Right lobe of liver (tissue), 6 donors: Measurements from ENCODE around the gene HOXD9. TPM values are rescaled to one million over a fixed set of nuclear protein-coding genes. Genes with fewer than 3 reads are reported as not detected.
A peak's percentile ranks its signal among the peaks of the same experiment; 100 is the strongest.

Source experiments
- ATAC-seq, 4 donors: fragments of 200-7000 bp; cut with Tn5 transposase; one replicate each; pipeline ENCODE4 v1.9.1; 2020; ENCODE audit warnings: mild to moderate bottlenecking in 4 of 4, moderate library complexity in 4 of 4
- DNase-seq, 3 donors: peaks; one replicate each; pipeline ENCODE4 v3.0.0-alpha.2; 2020
- H3K27ac ChIP-seq, 3 donors: fragments of 200-600 bp; one replicate each; pipeline ENCODE4 v1.8.0; 2022
- H3K27me3 ChIP-seq, 2 donors: fragments of 200-600 bp; one replicate each; pipeline ENCODE4 v1.8.0; 2022
- H3K36me3 ChIP-seq, 4 donors: fragments of 200-600 bp; sonication (generic) in 1 of 4; one replicate each; pipeline versions ENCODE4 v1.5.1 to v1.8.0; 2017 to 2022; ENCODE audit warnings: control low read depth in 1 of 4
- H3K4me1 ChIP-seq, 4 donors: fragments of 200-600 bp; sonication (generic) in 1 of 4; one replicate each; pipeline versions ENCODE4 v1.5.1 to v1.8.0; 2017 to 2022; ENCODE audit warnings: control low read depth in 1 of 4
- H3K4me3 ChIP-seq, 3 donors: fragments of 200-600 bp; one replicate each; pipeline ENCODE4 v1.8.0; 2022
- H3K9me3 ChIP-seq, 4 donors: fragments of 200-600 bp; sonication (generic) in 1 of 4; one replicate each; pipeline versions ENCODE4 v1.5.1 to v1.8.0; 2017 to 2022; ENCODE audit warnings: control low read depth in 1 of 4
- POLR2A ChIP-seq: fragments of 450-650 bp; IDR thresholded peaks from one replicate; pipeline ENCODE4 v1.6.1; 2017; ENCODE audit warnings: antibody characterized with exemption, mild to moderate bottlenecking
- WGBS: methylation state at CpG from one replicate; pipeline ENCODE4 v1.1.6; 2018; ENCODE audit warnings: low coverage, low lambda C conversion rate; ENCODE audit not compliant: insufficient coverage; ENCODE audit errors: missing lambda C conversion rate; 5-methylcytosine and 5-hydroxymethylcytosine counted together
- intact Hi-C, 2 donors: fragments of 100-400 bp; cut with DNase I; formaldehyde crosslinking; loops; one replicate each; pipeline versions ENCODE4 v1.11.2 to v1.14.1; 2022
- total RNA-seq, 6 experiments: library from RNA; depleted of rRNA in 2 of 6; stranded (reverse); fragments of >200 nt in 2 of 6; fragmentation: NEBNext Ultra II Directional in 3 of 6; extraction: Animal tissue kit (Norgen Biotek cat#: 25700) in 3 of 6; gene quantifications; one replicate each; pipeline versions ENCODE4 v1.1.0 to v1.2.4, GENCODE V29; 2016 to 2023
- TF ChIP-seq, protein P1 (sequence below), 4 donors: fragments of 200-600 bp in 3 of 4; fragments of 450-650 bp in 1 of 4; IDR thresholded peaks; one replicate each; pipeline versions ENCODE4 v1.5.1 to v1.8.0; 2016 to 2022; ENCODE audit warnings: antibody characterized with exemption in 4 of 4, mild to moderate bottlenecking in 2 of 4
- donor health status: DM: no; HTN: yes; CAD: no.
- donor health status: DM: no; HTN: no; CAD: no.
- donor health status: DM: no; HTN: no; CAD: no.
- donor health status: DM: no; HTN: yes; CAD: no.
- donor health status: DM: no; HTN: yes; CAD: no.

Gene HOXD9
- total RNA-seq, 6 experiments from 2014 or later, result 0.25 TPM; not detected in 5

DNA sequence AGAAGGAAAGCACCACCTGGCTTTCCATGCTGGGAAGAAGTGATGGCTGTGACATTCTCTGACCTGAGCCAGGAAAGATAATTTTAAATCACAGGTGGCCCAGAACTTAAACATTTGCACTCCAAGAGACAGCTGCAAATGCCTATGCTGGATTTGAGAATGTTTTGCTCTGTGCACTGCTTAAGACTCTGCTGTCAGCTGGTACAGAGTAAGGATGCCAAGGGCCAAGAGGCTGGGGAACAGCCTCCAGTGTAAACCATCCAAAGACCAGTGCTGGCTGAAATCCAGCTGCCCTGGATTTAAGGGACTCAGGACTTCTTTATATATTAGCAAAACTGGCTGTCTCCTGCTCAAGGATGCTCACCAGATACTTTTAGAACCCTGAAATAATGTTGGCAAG, 10.9 kb downstream of the HOXD9 start:
- TF ChIP-seq, protein P1, sequence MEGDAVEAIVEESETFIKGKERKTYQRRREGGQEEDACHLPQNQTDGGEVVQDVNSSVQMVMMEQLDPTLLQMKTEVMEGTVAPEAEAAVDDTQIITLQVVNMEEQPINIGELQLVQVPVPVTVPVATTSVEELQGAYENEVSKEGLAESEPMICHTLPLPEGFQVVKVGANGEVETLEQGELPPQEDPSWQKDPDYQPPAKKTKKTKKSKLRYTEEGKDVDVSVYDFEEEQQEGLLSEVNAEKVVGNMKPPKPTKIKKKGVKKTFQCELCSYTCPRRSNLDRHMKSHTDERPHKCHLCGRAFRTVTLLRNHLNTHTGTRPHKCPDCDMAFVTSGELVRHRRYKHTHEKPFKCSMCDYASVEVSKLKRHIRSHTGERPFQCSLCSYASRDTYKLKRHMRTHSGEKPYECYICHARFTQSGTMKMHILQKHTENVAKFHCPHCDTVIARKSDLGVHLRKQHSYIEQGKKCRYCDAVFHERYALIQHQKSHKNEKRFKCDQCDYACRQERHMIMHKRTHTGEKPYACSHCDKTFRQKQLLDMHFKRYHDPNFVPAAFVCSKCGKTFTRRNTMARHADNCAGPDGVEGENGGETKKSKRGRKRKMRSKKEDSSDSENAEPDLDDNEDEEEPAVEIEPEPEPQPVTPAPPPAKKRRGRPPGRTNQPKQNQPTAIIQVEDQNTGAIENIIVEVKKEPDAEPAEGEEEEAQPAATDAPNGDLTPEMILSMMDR (IDR thresholded peaks at IDR 0.05), result no peak
- no peak for TF ChIP-seq POLR2A
- peaks cover 0 to 12% (median 0%) of the 10 kb centered on the region in 4 donors for H3K4me1 ChIP-seq
- no peak overlapping the region for H3K27ac ChIP-seq
- H3K4me3 ChIP-seq, result no peak overlapping the region
- intact Hi-C loops, result no loop called here
- H3K27me3 ChIP-seq, result peaks cover 33 to 81% of the 10 kb centered on the region in 2 donors
- no peaks in the 10 kb centered on the region for H3K36me3 ChIP-seq
- ATAC-seq (no peak), DNase-seq (no peak)
- H3K9me3 ChIP-seq, result no peaks in the 10 kb centered on the region

DNA sequence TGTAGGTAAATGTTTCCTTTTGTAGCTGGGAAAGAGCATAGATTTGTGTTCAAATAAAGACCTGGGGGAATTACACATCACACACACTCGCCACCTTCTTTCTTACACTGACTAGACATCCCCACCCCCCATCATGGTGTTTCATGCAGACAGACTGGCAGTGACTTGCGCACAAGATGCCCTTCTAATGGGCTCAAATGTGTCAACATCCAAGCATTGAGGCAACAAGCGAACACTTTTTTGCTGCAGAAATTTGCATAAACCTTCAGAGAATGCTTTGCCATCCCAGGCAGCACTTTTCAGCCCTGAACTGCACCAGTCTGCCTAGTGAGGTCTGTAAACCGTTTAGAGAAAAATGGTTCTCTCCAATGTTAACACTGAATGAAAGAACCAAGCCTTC, 11.5 kb downstream of the HOXD9 start:
- TF ChIP-seq, protein P1 (IDR thresholded peaks at IDR 0.05), result no peak
- TF ChIP-seq POLR2A, result no peak
- DNase-seq (no peak), ATAC-seq (no peak)
- intact Hi-C loops, result no loop called here
- Histone ChIP-seq H3K4me1 (peaks cover 0 to 12% (median 0%) of the 10 kb centered on the region in 4 donors), H3K9me3 (no peaks in the 10 kb centered on the region), H3K36me3 (no peaks in the 10 kb centered on the region), H3K4me3 (no peak overlapping the region), H3K27ac (no peak overlapping the region), H3K27me3 (peaks cover 38 to 79% of the 10 kb centered on the region in 2 donors)
- WGBS, result 17% methylated on average over 4 of the region's 4 CpGs

DNA sequence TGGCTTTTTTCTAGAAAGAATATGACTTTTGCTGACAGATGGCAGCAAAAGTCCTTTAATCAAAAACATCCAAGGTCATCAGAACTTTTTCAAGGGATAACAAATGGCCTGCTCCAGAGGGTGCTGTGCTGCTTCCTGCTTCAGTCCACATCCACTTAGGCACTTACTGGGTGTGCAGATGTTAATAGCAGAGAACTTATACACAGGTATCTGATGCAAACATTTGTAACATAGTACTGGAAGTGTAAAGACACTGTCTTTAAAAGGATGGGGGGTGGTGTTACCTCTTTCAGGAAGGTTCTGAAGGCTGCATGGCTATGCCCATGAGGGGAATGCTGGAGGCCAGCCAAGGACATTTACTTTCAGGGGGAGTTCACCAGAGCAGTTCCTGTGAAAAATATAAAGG, 12.5 kb downstream of the HOXD9 start:
- H3K27me3 ChIP-seq, result peaks cover 42 to 79% of the 10 kb centered on the region in 2 donors

DNA sequence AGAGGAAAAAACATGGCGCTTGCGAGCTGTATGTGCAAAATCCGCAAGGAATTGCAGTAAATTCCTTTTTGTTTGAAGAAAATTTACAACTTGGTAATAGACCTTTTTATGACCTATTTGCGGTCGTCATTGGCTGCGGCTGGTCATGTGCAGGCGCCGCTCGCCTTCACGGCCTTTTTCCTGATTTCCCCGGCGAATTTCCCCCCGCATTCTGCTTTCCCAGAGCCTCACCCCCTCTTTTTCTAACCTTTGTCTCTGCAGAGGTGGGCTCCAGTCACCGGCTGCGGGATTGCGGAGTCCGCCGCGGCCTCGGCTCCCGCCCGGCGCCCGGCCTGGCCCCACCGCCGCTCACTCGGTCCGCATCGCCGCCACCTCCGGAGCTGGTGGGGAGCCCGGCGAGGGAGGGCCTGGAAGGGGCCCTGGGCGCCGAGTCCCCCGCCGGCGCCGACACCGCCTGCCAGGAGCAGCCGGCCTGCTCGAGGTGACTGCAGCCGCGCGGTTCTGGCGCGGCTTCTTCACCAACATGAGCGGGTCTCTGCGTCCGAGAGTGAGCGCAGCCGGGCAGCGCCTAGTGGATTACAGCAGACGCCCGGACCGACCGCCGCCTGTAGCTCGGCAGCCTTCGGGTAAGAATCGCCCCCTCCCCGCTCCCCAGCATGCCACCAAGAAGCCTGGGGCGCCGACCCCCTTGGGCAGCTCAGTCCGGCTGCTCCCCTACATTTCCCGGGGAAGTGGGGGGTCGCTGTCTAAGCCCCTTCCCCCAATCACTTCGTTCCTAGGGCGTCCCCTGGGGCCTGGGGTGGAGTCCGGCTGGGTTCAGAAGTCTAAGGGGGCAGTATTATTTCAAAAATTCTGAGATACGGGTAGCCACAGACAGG, 14.1 kb downstream of the HOXD9 start:
- Histone ChIP-seq H3K4me3 (no peak overlapping the region), H3K9me3 (no peaks in the 10 kb centered on the region), H3K27ac (no peak overlapping the region), H3K4me1 (peaks cover 0 to 19% (median 2%) of the 10 kb centered on the region in 4 donors), H3K27me3 (peaks cover 36 to 68% of the 10 kb centered on the region in 2 donors), H3K36me3 (no peaks in the 10 kb centered on the region)
- TF ChIP-seq, protein P1 (IDR thresholded peaks at IDR 0.05), result no peak
- TF ChIP-seq POLR2A, result no peak
- ATAC-seq, result no peak
- intact Hi-C loops, result no loop called here
- DNase-seq, result no peak
- 7% methylated on average over 26 of the region's 71 CpGs for WGBS

More for the DNA sequence above, 12.5 kb downstream of the HOXD9 start:
- peaks cover 0 to 13% (median 0%) of the 10 kb centered on the region in 4 donors for H3K4me1 ChIP-seq
- intact Hi-C loops, result no loop called here
- H3K36me3 ChIP-seq, result no peaks in the 10 kb centered on the region
- DNase-seq (no peak), ATAC-seq (no peak)
- no peak overlapping the region for H3K27ac ChIP-seq
- no peak overlapping the region for H3K4me3 ChIP-seq
- no peak for TF ChIP-seq POLR2A
- TF ChIP-seq, protein P1 (IDR thresholded peaks at IDR 0.05), result peak in 1 of 4 donors; percentile 4
- H3K9me3 ChIP-seq, result no peaks in the 10 kb centered on the region
